GM21390 (cell line): ENCODE measurements around the gene FGFBP2.

ENCODE experiments used
- ATAC-seq: cut with Tn5 transposase; IDR thresholded peaks from one replicate; pipeline ENCODE4 v1.9.1; 2021; ENCODE audit not compliant: unreplicated experiment

FGFBP2 gene, protein sequence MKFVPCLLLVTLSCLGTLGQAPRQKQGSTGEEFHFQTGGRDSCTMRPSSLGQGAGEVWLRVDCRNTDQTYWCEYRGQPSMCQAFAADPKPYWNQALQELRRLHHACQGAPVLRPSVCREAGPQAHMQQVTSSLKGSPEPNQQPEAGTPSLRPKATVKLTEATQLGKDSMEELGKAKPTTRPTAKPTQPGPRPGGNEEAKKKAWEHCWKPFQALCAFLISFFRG

DNA sequence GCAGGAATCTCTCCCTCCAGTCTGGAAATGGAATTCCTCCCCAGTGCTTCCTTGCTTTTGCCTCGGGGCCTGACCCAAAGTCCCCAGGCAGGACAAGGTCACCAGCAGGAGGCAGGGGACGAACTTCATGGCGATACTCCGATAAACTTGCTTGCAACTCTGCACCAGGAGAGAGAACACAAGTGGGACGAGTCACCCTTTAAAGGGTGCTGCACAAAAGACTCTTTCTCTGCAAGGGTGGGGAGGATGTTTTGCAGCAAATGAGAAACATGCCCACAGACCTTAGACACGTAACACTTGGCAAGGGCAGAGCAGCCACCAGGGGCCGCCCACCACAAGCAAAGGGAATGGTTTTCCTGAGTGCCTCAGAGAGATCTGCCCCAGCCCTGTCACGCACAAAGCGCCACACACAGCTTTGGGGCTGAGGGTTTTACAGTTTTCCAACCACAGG, at the start of gene FGFBP2:
Gene FGFBP2 (minus strand): TSS at position 175 of the 451 bp plus-strand sequence. CDS start 46 bp downstream, at position 129.
- peak; percentile 55 for ATAC-seq

DNA sequence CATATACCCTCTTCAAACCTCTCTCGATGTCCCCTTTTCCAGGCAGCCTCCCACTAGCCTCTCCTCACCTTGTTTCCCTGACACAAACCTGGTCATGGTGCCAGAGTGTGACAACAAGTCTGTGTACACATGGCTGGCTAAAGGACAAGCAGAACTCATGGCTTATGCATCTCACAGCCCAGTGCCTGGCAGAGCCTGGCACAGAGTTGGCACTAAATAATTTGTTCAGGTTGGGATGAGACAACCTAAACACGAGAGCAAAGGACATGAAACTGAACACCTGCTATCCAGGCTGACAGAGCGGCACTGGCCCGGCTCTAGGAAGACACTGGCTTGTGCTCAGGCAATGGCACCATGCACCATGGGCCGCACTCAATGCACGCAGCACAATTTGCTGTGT, 48.2 kb upstream of the FGFBP2 start:
- ATAC-seq: no peak

DNA sequence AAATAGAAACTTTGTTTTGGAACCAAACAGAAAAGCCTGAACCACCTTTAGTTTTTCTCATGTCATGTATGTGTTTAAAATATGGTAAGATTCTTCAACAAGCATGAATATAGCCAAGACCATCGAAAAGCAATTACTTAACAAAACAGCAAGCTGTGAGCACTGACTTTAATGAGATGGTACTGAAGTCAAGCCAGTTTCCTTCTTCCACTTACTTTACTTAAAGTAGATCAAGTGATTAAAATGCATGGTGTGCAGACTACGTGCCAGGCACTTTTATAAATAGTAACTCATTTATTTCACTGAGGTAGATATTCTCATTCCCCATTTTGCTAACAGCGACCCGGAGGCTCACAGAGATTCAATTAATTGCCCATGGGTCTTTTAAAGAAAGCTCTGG, 46.2 kb upstream of the FGFBP2 start:
- ATAC-seq: no peak

DNA sequence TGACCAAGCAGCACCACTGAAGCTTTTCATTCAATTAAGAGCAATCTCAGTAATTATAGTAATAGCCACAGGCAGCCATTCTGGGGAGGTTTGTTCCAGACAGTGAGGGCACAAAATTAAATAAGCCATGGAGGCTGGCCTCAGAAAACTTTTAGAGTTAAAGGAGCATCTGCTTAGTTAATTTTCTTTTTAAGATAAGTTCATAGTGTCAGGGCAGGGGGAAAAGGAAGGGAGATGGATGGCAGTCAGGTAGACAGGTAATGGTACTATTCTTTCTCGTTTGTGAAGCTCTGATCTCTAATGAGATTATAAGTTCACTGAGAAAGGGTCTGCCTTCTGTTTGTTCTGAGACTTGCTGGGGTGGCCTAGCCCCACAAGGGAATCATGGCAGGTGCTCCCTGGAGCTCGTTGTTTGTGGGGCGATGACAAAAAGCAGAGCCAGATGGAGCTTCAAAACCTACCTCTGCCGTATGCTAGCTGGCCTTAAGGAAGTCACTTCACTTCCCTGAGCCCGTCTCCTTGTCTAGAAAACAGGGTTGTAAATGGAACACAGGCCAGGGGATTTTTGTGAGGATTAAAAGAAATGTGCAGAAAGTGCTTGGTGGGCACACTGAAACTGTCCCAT, 44.6 kb upstream of the FGFBP2 start:
- no peak for ATAC-seq

DNA sequence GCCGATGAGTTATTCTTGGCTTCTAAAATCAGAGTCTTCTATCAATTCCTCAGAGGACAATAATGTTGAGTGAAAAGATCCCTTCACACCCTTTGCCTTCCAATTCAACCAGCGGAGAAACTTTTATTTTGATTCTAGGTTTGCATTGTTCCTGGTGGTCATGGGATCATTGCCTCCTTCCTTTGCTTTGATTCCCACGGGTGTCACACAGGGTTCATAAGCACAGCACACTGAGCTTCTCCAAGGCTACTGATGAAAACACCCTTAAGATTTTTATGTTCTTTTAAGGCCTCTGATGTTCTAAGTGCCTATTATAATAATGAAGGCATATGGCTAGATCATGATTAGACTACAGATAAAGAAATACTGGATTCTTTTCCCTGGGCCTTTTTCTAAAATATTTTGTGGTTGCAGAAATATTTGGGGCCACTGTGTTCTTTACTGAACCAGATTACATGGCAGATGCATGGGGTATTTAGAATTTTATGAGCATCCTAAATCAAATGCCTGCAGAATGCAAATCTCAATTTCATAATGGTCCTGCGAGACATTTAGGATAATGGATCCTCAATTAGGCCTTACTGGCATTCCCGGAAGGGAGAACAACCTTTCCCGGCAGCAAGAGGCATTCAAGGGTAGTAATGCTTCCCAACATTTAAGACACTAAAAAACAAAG, 43.9 kb upstream of the FGFBP2 start:
- no peak for ATAC-seq

DNA sequence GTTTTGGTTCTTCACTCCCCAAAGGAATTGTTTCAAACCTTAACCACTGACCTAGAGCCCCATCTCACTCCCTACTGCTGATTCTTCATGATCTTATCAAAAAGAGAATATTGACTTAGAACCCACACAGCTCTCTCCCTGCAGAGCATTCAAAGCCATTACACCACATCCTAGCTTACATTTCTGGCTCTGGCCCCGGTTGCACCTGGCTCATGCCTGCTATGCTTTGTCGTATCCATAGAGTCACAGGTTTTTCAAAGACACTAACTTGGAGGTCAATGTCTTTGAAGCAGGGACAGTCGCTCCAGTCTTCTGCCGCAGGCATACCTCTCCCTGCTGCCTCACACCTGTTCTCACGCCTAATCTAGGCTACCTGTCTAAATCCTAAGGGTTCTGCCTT, 42.7 kb upstream of the FGFBP2 start:
- no peak for ATAC-seq

DNA sequence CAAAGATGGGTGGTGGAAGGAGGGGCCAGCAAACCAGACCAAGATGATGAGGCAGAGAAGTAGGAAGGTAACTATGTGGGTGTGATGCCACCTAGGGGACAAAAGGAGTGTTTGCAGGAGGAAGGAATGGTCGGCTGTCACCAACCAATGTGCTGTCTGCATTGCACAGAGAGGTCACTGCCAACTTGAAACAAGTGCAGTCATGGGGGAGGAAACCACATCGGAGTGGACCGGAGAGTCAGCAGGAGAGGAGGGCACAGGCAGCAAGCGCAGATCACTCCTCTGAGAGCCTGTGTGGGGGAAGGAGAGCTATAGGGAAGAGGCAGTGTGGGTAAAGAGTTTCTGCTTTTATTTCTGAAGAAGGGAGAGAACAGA, 38.5 kb upstream of the FGFBP2 start:
- peak; percentile 96 for ATAC-seq

DNA sequence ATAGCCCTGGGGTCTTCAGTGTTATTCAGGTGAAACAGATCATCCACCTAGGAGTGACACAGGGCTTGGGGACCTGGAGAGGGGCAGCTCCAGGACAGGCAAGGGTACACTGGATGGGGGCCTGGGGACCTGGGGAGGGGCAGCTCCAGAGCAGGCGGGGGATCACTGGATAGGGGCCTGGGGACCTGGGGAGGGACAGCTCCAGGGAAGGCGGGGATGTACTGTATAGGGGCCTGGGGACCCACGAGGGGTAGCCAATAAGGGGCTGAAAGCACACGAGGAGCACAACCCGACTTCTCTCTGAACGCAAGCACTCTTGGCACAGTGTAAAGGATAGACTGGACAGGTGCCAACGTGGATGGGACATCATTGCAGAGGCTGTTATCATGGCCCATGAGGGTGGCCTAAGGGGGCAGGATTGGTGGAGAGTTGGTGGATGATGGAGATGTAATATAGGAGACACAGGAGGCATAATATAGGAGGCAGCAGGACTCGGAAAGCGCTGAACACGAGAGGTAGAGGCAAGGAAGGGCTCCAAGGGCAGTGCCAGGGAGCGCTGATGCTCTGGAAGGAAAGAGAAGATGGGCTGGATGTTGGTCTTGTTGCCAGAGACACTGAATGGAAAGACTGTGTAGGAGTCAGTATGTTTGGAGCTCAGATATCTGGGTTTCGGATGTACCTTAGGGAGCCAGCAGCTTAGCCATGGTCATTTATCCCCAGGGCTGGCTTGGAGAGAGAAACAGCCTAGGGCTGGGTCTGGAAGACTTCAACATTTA, 37.9 kb upstream of the FGFBP2 start:
- ATAC-seq: no peak

DNA sequence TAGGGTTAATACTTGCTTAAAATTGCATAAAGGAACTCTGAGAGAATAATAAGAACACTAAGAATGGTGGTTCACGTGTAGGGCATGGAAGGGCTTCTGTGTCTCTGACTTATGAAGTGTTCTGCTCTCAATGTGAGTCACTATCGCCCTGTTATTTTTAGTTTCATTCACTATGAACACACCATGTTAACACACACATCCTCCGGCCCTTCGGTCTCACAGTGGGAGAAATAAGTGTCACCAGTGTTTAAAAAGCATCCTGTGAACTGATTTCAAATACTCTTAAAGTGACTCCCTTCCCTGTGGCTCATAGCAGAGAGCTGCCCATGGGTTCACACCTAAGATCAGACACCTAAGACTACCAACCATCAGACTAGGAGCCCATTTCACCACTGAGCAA, 33.8 kb upstream of the FGFBP2 start:
- peak; percentile 55 for ATAC-seq

DNA sequence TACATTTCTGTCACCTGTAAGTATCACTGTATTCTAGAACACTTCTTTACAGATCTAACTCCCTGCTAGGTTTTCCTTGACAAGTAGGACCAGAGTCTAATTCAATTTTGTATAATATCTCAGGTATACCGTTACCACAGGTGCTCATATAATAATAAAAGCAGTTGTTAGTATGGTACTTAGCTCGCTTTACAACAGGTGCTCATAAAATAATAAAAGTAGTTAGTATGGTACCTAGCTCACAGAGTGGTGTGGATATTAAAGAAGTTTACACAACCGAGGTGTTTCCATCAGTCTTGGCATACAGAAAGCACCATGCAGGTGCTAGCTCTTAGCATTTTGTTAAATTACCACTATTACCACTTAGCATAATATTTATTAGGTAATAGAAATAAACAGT, 32.9 kb upstream of the FGFBP2 start:
- ATAC-seq: no peak

DNA sequence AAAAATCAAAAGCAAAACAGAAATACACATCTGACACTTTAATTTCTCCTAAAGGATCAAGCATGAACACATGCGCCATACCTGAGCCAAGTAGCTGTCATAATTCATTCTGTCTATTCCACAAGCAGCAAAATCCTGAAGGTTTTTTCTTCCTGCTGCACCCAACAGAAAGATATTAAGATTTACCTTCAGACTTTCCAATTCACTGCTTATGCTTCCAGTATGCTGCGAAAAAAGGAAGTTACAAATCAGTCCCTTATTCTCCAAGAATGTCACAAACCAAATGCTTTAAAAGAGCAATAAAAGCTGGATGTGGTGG, 29.2 kb upstream of the FGFBP2 start:
- no peak for ATAC-seq

DNA sequence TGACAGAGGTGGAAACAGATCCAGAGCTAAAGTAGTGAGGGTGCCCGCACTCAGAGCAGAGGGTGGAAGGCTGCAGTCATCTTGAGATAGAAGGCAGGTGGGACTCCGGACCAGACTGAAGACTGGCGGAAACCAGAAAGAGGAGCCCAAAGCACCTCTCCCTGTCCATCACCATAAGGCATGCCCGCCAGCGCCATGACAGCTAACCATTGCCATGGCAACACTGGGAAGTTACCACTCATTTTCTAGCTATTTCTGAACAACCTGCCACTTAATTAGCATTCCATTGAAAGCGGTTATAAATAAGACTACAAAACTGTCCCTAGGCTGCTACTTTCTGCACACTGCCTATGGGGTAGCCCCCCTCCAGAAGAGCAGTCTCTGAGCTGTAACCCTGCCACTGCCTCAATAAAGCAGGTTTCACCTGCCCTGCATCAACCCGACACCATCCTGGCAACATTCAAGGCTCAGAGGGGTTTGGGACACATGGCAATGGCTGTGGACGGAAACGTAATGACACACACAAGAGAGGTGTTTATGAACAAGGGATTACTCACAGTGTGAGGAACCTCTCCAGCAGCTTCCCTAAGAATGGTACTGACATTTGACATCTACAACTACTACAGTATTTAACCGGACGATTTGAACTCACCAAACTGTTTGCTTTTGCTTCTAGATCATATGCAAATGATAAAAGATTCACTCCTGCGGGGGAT, 27.8 kb upstream of the FGFBP2 start:
- no peak for ATAC-seq

DNA sequence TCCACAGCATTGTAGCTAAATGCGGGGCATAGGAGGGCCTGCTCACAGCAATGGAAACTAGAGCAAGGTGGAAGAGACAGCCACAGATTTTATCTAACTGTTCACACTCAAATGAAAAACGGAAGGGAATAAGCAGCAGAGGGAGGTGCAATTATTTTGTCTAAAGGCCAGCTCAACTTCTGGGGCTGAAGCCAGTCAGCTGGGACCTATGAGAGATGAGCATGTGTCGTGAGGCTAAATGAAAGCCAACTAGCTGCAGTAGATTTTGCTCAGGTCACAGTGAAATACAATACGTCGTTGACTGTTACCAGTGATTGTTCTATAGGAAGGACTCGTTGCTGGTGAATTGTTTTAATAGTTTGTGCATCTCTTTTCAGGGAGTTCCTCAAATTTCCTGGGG, 26.4 kb upstream of the FGFBP2 start:
- no peak for ATAC-seq

DNA sequence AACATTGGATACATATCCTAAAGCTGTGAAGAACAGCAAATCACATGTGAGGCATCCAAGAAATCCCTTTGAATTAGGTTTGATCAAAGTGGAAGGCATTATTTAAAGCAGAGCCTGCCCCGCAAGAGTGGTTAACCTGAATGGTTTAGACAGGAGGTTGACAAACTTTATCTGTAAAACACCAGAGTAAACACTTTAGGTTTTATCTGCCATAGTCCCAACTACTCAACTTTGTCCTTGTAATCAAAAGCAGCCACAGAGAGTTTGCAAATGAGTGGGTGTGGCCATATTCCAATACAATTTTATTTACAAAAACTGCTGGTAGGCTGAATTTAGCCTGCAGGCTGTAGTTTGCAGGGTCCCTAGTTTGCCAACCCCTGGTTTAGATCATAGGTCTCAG, 25.2 kb upstream of the FGFBP2 start:
- no peak for ATAC-seq

DNA sequence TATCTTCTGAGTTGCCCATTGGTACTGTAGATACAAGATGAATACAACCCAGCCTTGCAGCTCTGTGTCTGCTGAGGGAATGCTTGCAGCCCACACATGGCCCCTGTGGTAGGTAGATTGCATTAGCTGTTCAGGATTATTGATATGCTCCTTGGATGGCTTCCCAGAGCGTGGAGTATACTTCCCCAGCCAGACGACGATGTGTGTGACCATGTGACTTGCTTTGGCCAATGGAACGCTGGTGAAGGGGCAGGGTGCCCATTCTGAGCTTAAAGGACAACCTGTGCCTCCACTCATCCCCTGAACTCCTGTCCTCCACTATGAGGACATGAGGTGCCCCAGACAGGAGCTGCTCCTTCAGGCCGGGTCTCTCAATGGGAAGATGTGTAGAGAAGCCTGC, 23.9 kb upstream of the FGFBP2 start:
- ATAC-seq: no peak

DNA sequence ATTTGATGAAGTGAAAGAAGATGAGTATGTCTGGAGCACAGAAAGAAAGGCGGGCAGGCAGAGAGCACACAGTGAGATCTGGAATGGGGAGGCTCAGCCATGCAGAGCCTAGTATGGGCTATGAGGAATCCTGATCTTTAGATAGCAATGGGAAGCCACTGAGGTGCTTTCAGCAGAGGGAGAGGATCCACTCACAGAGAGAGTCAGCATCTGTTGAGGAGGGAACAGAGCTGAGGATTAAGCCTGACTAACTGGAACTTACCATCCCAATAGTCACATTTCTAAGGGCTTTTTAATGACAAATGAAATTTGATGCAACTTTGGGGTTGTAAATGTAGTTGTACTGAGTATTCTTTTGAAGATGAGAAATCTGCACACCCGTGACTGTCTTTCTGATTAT, 20.6 kb upstream of the FGFBP2 start:
- ATAC-seq: no peak

DNA sequence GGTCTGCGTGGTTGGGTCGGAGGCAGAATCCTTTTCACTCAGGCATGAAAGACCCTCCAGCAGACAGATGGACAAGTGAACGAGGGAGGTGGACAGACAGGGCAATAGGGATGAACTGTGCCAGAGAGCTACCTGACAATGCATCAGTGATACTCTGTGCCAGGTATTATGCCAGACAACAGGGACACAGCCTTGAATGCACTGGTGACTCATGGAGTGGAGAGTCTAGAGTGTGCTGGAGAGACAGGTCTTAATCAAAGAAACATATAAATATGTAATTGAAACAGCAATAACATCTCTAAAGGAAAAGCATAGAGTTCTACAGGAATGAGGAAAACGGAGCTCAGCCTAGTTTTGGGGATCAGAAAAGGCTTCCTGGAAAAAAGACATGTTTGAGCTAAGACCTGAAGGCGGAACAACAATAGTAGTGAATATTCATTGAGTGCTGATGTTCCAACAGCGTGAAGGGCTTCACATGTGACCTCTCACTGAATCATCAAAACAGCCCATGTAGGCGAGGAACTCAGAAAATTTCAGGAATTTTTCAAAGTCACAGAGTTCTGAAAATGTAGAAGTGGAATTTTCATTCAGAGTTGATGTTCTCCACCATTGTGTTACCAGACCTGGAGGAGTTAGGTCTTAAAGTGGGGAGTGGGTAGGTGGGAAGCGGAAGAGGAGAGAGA, 20.0 kb upstream of the FGFBP2 start:
- no peak for ATAC-seq

DNA sequence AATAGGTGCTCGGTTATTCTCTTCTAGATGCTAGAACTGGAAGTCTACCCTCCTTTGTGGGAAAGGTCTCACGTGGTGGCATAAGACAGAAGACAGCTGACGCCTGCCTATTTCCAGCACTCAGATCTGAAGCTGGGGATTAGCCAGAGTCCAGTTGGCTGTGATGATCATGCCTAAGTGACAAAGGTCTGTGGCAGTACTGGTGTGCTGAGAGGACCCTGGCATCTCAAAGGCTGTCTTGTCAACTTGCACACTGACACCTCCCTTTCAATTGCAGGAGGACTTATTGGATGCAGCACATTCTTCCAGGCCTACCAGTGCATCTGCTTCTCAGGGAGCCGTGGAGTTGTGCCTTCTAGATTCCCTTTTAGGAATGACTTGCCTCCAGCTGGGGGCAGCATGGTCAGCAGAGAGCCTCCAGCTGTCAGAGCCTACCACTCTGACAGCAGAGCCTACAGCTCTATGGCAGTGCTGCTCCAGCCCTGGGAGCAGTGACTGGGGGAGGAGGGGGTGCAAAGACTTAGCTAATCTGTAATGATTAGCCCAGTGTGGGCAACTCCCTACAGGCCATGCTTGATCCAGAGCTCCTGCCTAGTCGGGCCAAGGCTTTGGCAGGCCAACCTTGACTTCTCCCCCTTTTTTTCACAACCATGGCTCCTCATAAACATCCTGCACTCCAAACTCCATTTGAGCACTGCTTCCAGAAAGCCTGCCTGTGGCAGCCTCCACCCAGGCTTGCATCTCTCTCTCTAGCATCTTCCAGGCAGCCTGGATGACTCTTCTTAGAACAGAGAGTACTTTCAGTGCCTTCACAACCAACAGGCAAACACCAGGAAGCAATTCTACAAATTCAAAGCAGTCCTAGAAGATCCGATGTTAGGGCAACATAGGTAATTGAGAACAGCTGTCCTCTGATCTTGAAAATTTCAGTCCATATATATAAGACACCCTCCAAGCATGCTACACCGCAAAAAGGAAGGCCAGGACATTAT, 13.8 kb upstream of the FGFBP2 start:
- no peak for ATAC-seq

DNA sequence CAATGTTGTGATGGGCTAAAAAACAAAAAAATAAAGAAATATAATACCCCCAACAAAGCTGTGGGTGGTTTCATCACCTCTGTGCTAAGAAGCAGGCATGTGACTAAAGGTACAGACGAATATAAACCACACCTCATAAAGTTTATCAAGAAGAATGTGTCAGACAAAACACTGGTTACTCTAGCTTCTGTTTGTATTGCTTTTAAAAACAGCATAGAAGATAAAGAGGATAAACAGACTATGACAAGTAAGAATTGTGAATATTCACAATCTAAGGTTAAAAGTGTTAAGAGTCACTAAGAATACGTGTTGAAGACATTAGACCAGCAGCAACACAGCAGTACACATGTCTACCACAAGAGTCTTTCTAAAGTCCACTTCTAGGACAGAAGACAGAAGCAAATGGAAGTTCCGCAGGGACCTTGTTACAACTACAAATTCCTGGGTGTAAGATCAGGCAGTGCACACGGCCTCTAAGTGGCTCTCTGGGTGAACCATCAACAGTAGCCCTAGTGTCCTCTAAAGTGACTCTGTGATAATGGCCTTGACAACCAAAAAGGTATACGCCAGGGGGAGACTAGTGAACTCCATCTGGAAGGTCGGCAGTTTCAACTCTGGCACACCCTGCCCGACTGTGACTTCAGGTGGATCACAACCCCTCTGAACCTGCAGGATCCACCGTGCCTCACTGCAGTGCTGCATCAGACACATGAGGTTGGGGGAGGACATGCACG, 8.3 kb upstream of the FGFBP2 start:
- ATAC-seq: no peak
